Right lobe of liver (tissue), 6 donors: ENCODE data around the gene ZNF597. TPM values are rescaled to one million over a fixed set of nuclear protein-coding genes. Genes with fewer than 3 reads are reported as not detected.

ENCODE experiments used
- ATAC-seq, 4 donors: fragments of 200-7000 bp; cut with Tn5 transposase; one replicate each; pipeline ENCODE4 v1.9.1; 2020; ENCODE audit warnings: mild to moderate bottlenecking in 4 of 4, moderate library complexity in 4 of 4
- DNase-seq, 3 donors: peaks; one replicate each; pipeline ENCODE4 v3.0.0-alpha.2; 2020
- H3K27ac ChIP-seq, 3 donors: fragments of 200-600 bp; one replicate each; pipeline ENCODE4 v1.8.0; 2022
- H3K27me3 ChIP-seq, 2 donors: fragments of 200-600 bp; one replicate each; pipeline ENCODE4 v1.8.0; 2022
- H3K36me3 ChIP-seq, 4 donors: fragments of 200-600 bp; sonication (generic) in 1 of 4; one replicate each; pipeline versions ENCODE4 v1.5.1 to v1.8.0; 2017 to 2022; ENCODE audit warnings: control low read depth in 1 of 4
- H3K4me1 ChIP-seq, 4 donors: fragments of 200-600 bp; sonication (generic) in 1 of 4; one replicate each; pipeline versions ENCODE4 v1.5.1 to v1.8.0; 2017 to 2022; ENCODE audit warnings: control low read depth in 1 of 4
- H3K4me3 ChIP-seq, 3 donors: fragments of 200-600 bp; one replicate each; pipeline ENCODE4 v1.8.0; 2022
- H3K9me3 ChIP-seq, 4 donors: fragments of 200-600 bp; sonication (generic) in 1 of 4; one replicate each; pipeline versions ENCODE4 v1.5.1 to v1.8.0; 2017 to 2022; ENCODE audit warnings: control low read depth in 1 of 4
- CTCF ChIP-seq, 4 donors: fragments of 200-600 bp in 3 of 4; fragments of 450-650 bp in 1 of 4; IDR thresholded peaks; one replicate each; pipeline versions ENCODE4 v1.5.1 to v1.8.0; 2016 to 2022; ENCODE audit warnings: antibody characterized with exemption in 4 of 4, mild to moderate bottlenecking in 2 of 4
- POLR2A ChIP-seq: fragments of 450-650 bp; IDR thresholded peaks from one replicate; pipeline ENCODE4 v1.6.1; 2017; ENCODE audit warnings: antibody characterized with exemption, mild to moderate bottlenecking
- WGBS: methylation state at CpG from one replicate; pipeline ENCODE4 v1.1.6; 2018; ENCODE audit warnings: low coverage, low lambda C conversion rate; ENCODE audit not compliant: insufficient coverage; ENCODE audit errors: missing lambda C conversion rate; 5-methylcytosine and 5-hydroxymethylcytosine counted together
- intact Hi-C, 2 donors: fragments of 100-400 bp; cut with DNase I; formaldehyde crosslinking; loops; one replicate each; pipeline versions ENCODE4 v1.11.2 to v1.14.1; 2022
- total RNA-seq, 6 experiments: library from RNA; depleted of rRNA in 2 of 6; stranded (reverse); fragments of >200 nt in 2 of 6; fragmentation: NEBNext Ultra II Directional in 3 of 6; extraction: Animal tissue kit (Norgen Biotek cat#: 25700) in 3 of 6; gene quantifications; one replicate each; pipeline versions ENCODE4 v1.1.0 to v1.2.4, GENCODE V29; 2016 to 2023
- donor health status: DM: no; HTN: yes; CAD: no.
- donor health status: DM: no; HTN: no; CAD: no.
- donor health status: DM: no; HTN: no; CAD: no.
- donor health status: DM: no; HTN: yes; CAD: no.
- donor health status: DM: no; HTN: yes; CAD: no.

ZNF597 gene
- total RNA-seq, 6 experiments from 2014 or later = 0.86 to 1.7 (median 1.1) TPM

GRCh38 chr16:3467921-3468320, 24.6 kb upstream of the ZNF597 start:
- H3K36me3 ChIP-seq = peaks cover 0 to 8% (median 0%) of the 10 kb centered on the region in 4 donors
- DNase-seq (no peak), ATAC-seq (no peak)
- no peaks in the 10 kb centered on the region for H3K9me3 ChIP-seq
- H3K4me1 ChIP-seq = peaks cover 0 to 32% (median 3%) of the 10 kb centered on the region in 4 donors
- no peaks in the 10 kb centered on the region for H3K27me3 ChIP-seq
- no peak overlapping the region for H3K4me3 ChIP-seq
- H3K27ac ChIP-seq = no peak overlapping the region
- intact Hi-C loops = no loop called here
- no peak for TF ChIP-seq POLR2A
- TF ChIP-seq CTCF (IDR thresholded peaks at IDR 0.05) = no peak
- 89% methylated on average over 3 of the region's 4 CpGs for WGBS

DNA sequence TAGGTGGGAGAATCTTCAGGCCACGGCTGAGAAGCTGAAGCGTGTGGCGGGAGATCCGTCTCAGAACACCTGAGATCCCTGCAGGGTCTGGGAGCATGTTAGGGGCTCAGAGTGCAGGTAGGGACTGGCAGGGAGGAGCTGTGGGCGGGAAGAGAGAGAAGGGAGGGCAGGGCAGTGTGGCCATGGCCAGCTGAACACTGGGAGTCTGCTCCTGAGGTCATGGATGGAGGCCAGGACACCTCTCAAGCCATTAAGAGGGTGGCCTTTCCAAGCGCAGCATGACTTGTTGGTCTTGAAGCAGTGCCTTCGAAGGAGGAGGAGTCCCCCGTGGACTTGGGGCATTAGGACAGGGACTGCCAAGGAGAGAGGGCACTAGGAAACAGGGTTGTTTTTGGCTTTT, 23.9 kb upstream of the ZNF597 start:
- no peaks in the 10 kb centered on the region for H3K9me3 ChIP-seq
- no peaks in the 10 kb centered on the region for H3K27me3 ChIP-seq
- 88% methylated on average over 5 of the region's 8 CpGs for WGBS
- no peak overlapping the region for H3K27ac ChIP-seq
- peak in 3 of 4 donors; percentile 15 to 35 (median 30) for ATAC-seq
- intact Hi-C loops = no loop called here
- peaks cover 0 to 8% (median 0%) of the 10 kb centered on the region in 4 donors for H3K36me3 ChIP-seq
- DNase-seq = no peak
- no peak overlapping the region for H3K4me3 ChIP-seq
- H3K4me1 ChIP-seq = peaks cover 0 to 36% (median 3%) of the 10 kb centered on the region in 4 donors
- TF ChIP-seq POLR2A (no peak), CTCF (IDR thresholded peaks at IDR 0.05) (no peak)

- H3K4me1 ChIP-seq = peaks cover 0 to 47% (median 7%) of the 10 kb centered on the region in 4 donors
- no peaks in the 10 kb centered on the region for H3K9me3 ChIP-seq
- H3K36me3 ChIP-seq = peaks cover 0 to 8% (median 0%) of the 10 kb centered on the region in 4 donors
- TF ChIP-seq CTCF (IDR thresholded peaks at IDR 0.05) = no peak
- no peak for TF ChIP-seq POLR2A
- WGBS = 94% methylated on average over 7 of the region's 21 CpGs
- no peaks in the 10 kb centered on the region for H3K27me3 ChIP-seq
- H3K27ac ChIP-seq = no peak overlapping the region
- intact Hi-C loops = no loop called here
- ATAC-seq (no peak), DNase-seq (no peak)
- H3K4me3 ChIP-seq = no peak overlapping the region
Observed at GRCh38 chr16:3465911-3466584, 22.7 kb upstream of the ZNF597 start.

GRCh38 chr16:3465301-3465700, 22.0 kb upstream of the ZNF597 start:
- TF ChIP-seq POLR2A (no peak), CTCF (IDR thresholded peaks at IDR 0.05) (no peak)
- no peak for ATAC-seq
- Histone ChIP-seq H3K36me3 (peaks cover 0 to 8% (median 0%) of the 10 kb centered on the region in 4 donors), H3K4me1 (peaks cover 0 to 55% (median 11%) of the 10 kb centered on the region in 4 donors), H3K27ac (no peak overlapping the region), H3K4me3 (no peak overlapping the region), H3K27me3 (no peaks in the 10 kb centered on the region), H3K9me3 (no peaks in the 10 kb centered on the region)
- intact Hi-C loops = no loop called here
- 83% methylated on average over 9 of the region's 12 CpGs for WGBS
- no peak for DNase-seq
